OCI-LY1 (cell line): ENCODE results near the gene ST6GALNAC3.

Experiments used
- H2AFZ ChIP-seq: fragments of 200-600 bp; sonication (generic), shearing (Covaris generic); 2 replicates; pipeline ENCODE4 v1.6.0; 2014; ENCODE audit warnings: antibody characterized with exemption, mild to moderate bottlenecking, low read length
- H3F3A ChIP-seq: fragments of 200-600 bp; sonication (generic), shearing (Covaris generic); 2 replicates; pipeline ENCODE4 v1.6.0; 2014; ENCODE audit warnings: mild to moderate bottlenecking, antibody characterized with exemption, low read length, moderate library complexity; ENCODE audit not compliant: insufficient read depth
- H3K27ac ChIP-seq: fragments of 200-600 bp; sonication (generic); 2 replicates; pipeline ENCODE4 v1.5.1; 2014; ENCODE audit warnings: low read length, mixed run types, mild to moderate bottlenecking, low read depth; ENCODE audit not compliant: poor library complexity, severe bottlenecking
- H3K27me3 ChIP-seq: fragments of 200-600 bp; sonication (generic); 2 replicates; pipeline ENCODE4 v1.6.0; 2014; ENCODE audit warnings: antibody characterized with exemption, mild to moderate bottlenecking, low read length, moderate library complexity; ENCODE audit not compliant: insufficient read depth
- H3K36me3 ChIP-seq: fragments of 200-600 bp; sonication (generic); 2 replicates; pipeline ENCODE4 v1.6.1; 2014; ENCODE audit warnings: mild to moderate bottlenecking, antibody characterized with exemption, low read length, moderate library complexity, mixed read lengths; ENCODE audit not compliant: insufficient read depth
- H3K4me1 ChIP-seq: fragments of 200-600 bp; sonication (generic); 2 replicates; pipeline ENCODE4 v1.5.1; 2014; ENCODE audit warnings: mild to moderate bottlenecking, low read length, moderate library complexity; ENCODE audit not compliant: insufficient read depth, severe bottlenecking
- H3K4me2 ChIP-seq: fragments of 200-600 bp; sonication (generic), shearing (Covaris generic); 2 replicates; pipeline ENCODE4 v1.6.1; 2014; ENCODE audit warnings: low read length
- H3K4me3 ChIP-seq: fragments of 200-600 bp; sonication (generic); 2 replicates; pipeline ENCODE4 v1.5.1; 2014; ENCODE audit warnings: low read length, low read depth, mild to moderate bottlenecking, mixed read lengths; ENCODE audit not compliant: poor library complexity, severe bottlenecking
- H3K79me2 ChIP-seq: fragments of 200-600 bp; shearing (Covaris generic); 2 replicates; pipeline ENCODE4 v1.6.1; 2016; ENCODE audit warnings: mixed run types, low read length, mixed read lengths; ENCODE audit not compliant: insufficient read depth
- H3K9ac ChIP-seq: fragments of 200-600 bp; sonication (generic), shearing (Covaris generic); 2 replicates; pipeline ENCODE4 v1.6.1; 2014; ENCODE audit warnings: mild to moderate bottlenecking, low read length, mixed read lengths
- H3K9me2 ChIP-seq: fragments of 200-600 bp; sonication (generic), shearing (Covaris generic); 2 replicates; pipeline ENCODE4 v1.6.1; 2014; ENCODE audit warnings: low read depth, mild to moderate bottlenecking, low read length, mixed read lengths
- H3K9me3 ChIP-seq: fragments of 200-600 bp; shearing (Covaris generic); 2 replicates; pipeline ENCODE4 v1.6.1; 2014; ENCODE audit warnings: low read length, mixed read lengths
- H4K20me1 ChIP-seq: fragments of 200-600 bp; sonication (generic), shearing (Covaris generic); 2 replicates; pipeline ENCODE4 v1.6.0; 2016; ENCODE audit warnings: mild to moderate bottlenecking, low read length; ENCODE audit not compliant: insufficient read depth
- EZH2 ChIP-seq: fragments of 200-600 bp; sonication (generic), shearing (Covaris generic); IDR thresholded peaks from 2 replicates; pipeline ENCODE4 v1.8.0; 2017; ENCODE audit warnings: borderline replicate concordance, mixed run types, mild to moderate bottlenecking, antibody characterized with exemption, low read length, moderate library complexity, mixed read lengths
- TF ChIP-seq, protein P1 (sequence below): fragments of 200-600 bp; sonication (generic), shearing (Covaris generic); IDR thresholded peaks from 2 replicates; pipeline ENCODE4 v1.5.1; 2017; ENCODE audit warnings: mild to moderate bottlenecking, antibody characterized with exemption, low read length, moderate library complexity, mixed read lengths

The ST6GALNAC3 gene

GRCh38 chr1:76259270-76259669, 184.7 kb downstream of the ST6GALNAC3 start:
- TF ChIP-seq, protein P1, sequence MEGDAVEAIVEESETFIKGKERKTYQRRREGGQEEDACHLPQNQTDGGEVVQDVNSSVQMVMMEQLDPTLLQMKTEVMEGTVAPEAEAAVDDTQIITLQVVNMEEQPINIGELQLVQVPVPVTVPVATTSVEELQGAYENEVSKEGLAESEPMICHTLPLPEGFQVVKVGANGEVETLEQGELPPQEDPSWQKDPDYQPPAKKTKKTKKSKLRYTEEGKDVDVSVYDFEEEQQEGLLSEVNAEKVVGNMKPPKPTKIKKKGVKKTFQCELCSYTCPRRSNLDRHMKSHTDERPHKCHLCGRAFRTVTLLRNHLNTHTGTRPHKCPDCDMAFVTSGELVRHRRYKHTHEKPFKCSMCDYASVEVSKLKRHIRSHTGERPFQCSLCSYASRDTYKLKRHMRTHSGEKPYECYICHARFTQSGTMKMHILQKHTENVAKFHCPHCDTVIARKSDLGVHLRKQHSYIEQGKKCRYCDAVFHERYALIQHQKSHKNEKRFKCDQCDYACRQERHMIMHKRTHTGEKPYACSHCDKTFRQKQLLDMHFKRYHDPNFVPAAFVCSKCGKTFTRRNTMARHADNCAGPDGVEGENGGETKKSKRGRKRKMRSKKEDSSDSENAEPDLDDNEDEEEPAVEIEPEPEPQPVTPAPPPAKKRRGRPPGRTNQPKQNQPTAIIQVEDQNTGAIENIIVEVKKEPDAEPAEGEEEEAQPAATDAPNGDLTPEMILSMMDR = no peak
- TF ChIP-seq EZH2 = no peak
- H3K79me2 ChIP-seq = no peaks in the 10 kb centered on the region

GRCh38 chr1:76260279-76260678, 185.7 kb downstream of the ST6GALNAC3 start:
- TF ChIP-seq EZH2 = no peak
- TF ChIP-seq, protein P1 = no peak
- Histone ChIP-seq H3K9ac (no peak overlapping the region), H3K4me2 (no peak overlapping the region)

More at GRCh38 chr1:76259270-76259669, 184.7 kb downstream of the ST6GALNAC3 start:
- H3K4me2 ChIP-seq = no peak overlapping the region
- H3K9ac ChIP-seq = no peak overlapping the region
- H3K36me3 ChIP-seq = no peaks in the 10 kb centered on the region
- no peaks in the 10 kb centered on the region for H3K27me3 ChIP-seq
- no peak overlapping the region for H2AFZ ChIP-seq
- H3F3A ChIP-seq = no peaks in the 10 kb centered on the region
- H3K9me3 ChIP-seq = no peaks in the 10 kb centered on the region
- H3K4me1 ChIP-seq = no peaks in the 10 kb centered on the region
- no peak overlapping the region for H3K27ac ChIP-seq
- no peaks in the 10 kb centered on the region for H3K9me2 ChIP-seq
- no peaks in the 10 kb centered on the region for H4K20me1 ChIP-seq
- no peak overlapping the region for H3K4me3 ChIP-seq

DNA sequence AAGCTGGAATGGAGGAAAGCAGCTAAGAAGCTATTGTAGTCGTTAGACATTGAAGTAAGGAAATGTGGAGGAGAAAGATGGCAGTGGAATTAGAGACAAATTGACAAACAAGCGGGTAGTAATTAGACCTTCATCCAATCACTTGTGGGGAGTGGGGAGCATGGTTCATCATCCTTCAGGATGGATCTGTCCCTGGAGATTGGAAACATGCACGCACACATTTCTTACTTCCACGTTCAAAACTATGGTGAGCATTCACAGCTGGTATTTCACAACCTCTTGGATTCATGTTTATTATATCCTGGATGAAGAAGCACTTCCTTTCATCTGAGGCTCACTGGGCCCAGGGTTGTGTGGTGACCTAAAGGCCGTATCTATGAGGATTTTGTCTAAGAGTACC, 188.1 kb downstream of the ST6GALNAC3 start:
- Histone ChIP-seq H3K9me2 (no peaks in the 10 kb centered on the region), H3K27ac (no peak overlapping the region), H3K4me1 (no peaks in the 10 kb centered on the region), H3K4me2 (no peak overlapping the region), H3K79me2 (no peaks in the 10 kb centered on the region), H2AFZ (no peak overlapping the region), H3F3A (no peaks in the 10 kb centered on the region), H3K4me3 (no peak overlapping the region), H3K9me3 (no peaks in the 10 kb centered on the region), H3K36me3 (no peaks in the 10 kb centered on the region), H3K9ac (no peak overlapping the region), H4K20me1 (no peaks in the 10 kb centered on the region), H3K27me3 (no peaks in the 10 kb centered on the region)
- TF ChIP-seq, protein P1 = no peak
- no peak for TF ChIP-seq EZH2

More at GRCh38 chr1:76260279-76260678, 185.7 kb downstream of the ST6GALNAC3 start:
- Histone ChIP-seq H2AFZ (no peak overlapping the region), H3K27me3 (no peaks in the 10 kb centered on the region), H3K9me2 (no peaks in the 10 kb centered on the region), H3K4me1 (no peaks in the 10 kb centered on the region), H3K27ac (no peak overlapping the region), H3K79me2 (no peaks in the 10 kb centered on the region), H3K9me3 (no peaks in the 10 kb centered on the region), H3K36me3 (no peaks in the 10 kb centered on the region), H4K20me1 (no peaks in the 10 kb centered on the region), H3K4me3 (no peak overlapping the region), H3F3A (no peaks in the 10 kb centered on the region)
